ENCODE data around the gene HIVEP2.
A peak's percentile ranks its signal among the peaks of the same experiment; 100 is the strongest.

The HIVEP2 gene

GRCh38 chr6:142834853-142835252 lies 110.1 kb downstream of the HIVEP2 start:
- no peak overlapping the region for H3K4me2 ChIP-seq

GRCh38 chr6:142833798-142834197 lies 111.2 kb downstream of the HIVEP2 start:
- H3K9me3 ChIP-seq (replicated peaks in 1 of 11): no peaks in the 10 kb centered on the region
- H3K9ac ChIP-seq: no peak overlapping the region
- H3K27me3 ChIP-seq: no peaks in the 10 kb centered on the region
- TF ChIP-seq Cebpa-rat (IDR thresholded peaks at IDR 0.05): no peak
- H3K4me2 ChIP-seq: no peak overlapping the region
- H3K4me3 ChIP-seq: no peak overlapping the region
- peaks cover 0 to 11% (median 0%) of the 10 kb centered on the region in 10 experiments; a peak in 5 of 20 replicates for H3K4me1 ChIP-seq
- no peak overlapping the region for H3K27ac ChIP-seq
- H4K20me1 ChIP-seq: peaks cover 0 to 20% (median 0%) of the 10 kb centered on the region in 11 experiments; a peak in 6 of 22 replicates
- H3K36me3 ChIP-seq: peaks cover 9 to 66% (median 41%) of the 10 kb centered on the region in 11 experiments; a peak in 20 of 22 replicates

More at GRCh38 chr6:142834853-142835252, 110.1 kb downstream of the HIVEP2 start:
- H3K27ac ChIP-seq: no peak overlapping the region
- peaks cover 5 to 14% (median 6%) of the 10 kb centered on the region in 10 experiments; a peak in 19 of 20 replicates for H3K4me1 ChIP-seq
- no peak overlapping the region for H3K9ac ChIP-seq
- H3K27me3 ChIP-seq: no peaks in the 10 kb centered on the region
- no peaks in the 10 kb centered on the region for H3K9me3 ChIP-seq (replicated peaks in 1 of 11)
- peaks cover 0 to 22% (median 0%) of the 10 kb centered on the region in 11 experiments; a peak in 6 of 22 replicates for H4K20me1 ChIP-seq
- no peak overlapping the region for H3K4me3 ChIP-seq
- no peak for TF ChIP-seq Cebpa-rat (IDR thresholded peaks at IDR 0.05)
- peaks cover 9 to 57% (median 33%) of the 10 kb centered on the region in 11 experiments; a peak in 20 of 22 replicates for H3K36me3 ChIP-seq

GRCh38 chr6:142833054-142833453 lies 111.9 kb downstream of the HIVEP2 start:
- no peak overlapping the region for H3K27ac ChIP-seq
- H3K4me2 ChIP-seq: no peak overlapping the region

GRCh38 chr6:142830807-142831206 lies 114.2 kb downstream of the HIVEP2 start:
- Histone ChIP-seq H3K27ac (no peak overlapping the region), H3K27me3 (no peaks in the 10 kb centered on the region), H4K20me1 (peaks cover 0 to 6% (median 0%) of the 10 kb centered on the region in 11 experiments; a peak in 1 of 22 replicates), H3K4me3 (no peak overlapping the region), H3K4me1 (peaks cover 0 to 24% (median 0%) of the 10 kb centered on the region in 10 experiments; a peak in 7 of 20 replicates), H3K36me3 (peaks cover 9 to 82% (median 40%) of the 10 kb centered on the region in 11 experiments; a peak in 20 of 22 replicates), H3K9me3 (replicated peaks in 1 of 11) (no peaks in the 10 kb centered on the region), H3K9ac (no peak overlapping the region), H3K4me2 (0 out of 22 replicates have a peak overlapping the region, but pooled peaks of 2 of the 11 experiments have one; percentile 14 to 46)
- no peak for TF ChIP-seq Cebpa-rat (IDR thresholded peaks at IDR 0.05)

More at GRCh38 chr6:142833054-142833453, 111.9 kb downstream of the HIVEP2 start:
- Histone ChIP-seq H3K27me3 (no peaks in the 10 kb centered on the region), H4K20me1 (peaks cover 0 to 13% (median 0%) of the 10 kb centered on the region in 11 experiments; a peak in 5 of 22 replicates), H3K4me3 (no peak overlapping the region), H3K4me1 (peaks cover 0 to 13% (median 0%) of the 10 kb centered on the region in 10 experiments; a peak in 5 of 20 replicates), H3K36me3 (peaks cover 9 to 71% (median 41%) of the 10 kb centered on the region in 11 experiments; a peak in 20 of 22 replicates), H3K9me3 (replicated peaks in 1 of 11) (no peaks in the 10 kb centered on the region), H3K9ac (no peak overlapping the region)
- no peak for TF ChIP-seq Cebpa-rat (IDR thresholded peaks at IDR 0.05)

- Histone ChIP-seq H3K27ac (no peak overlapping the region), H3K4me3 (no peak overlapping the region), H3K9me3 (replicated peaks in 1 of 11) (no peaks in the 10 kb centered on the region), H3K36me3 (peaks cover 9 to 76% (median 34%) of the 10 kb centered on the region in 11 experiments; a peak in 20 of 22 replicates), H4K20me1 (peaks cover 0 to 6% (median 0%) of the 10 kb centered on the region in 11 experiments; a peak in 1 of 22 replicates), H3K4me2 (peak overlapping the region in 2 of 11 experiments; percentile 14 to 46; a peak in 1 of 22 replicates), H3K9ac (no peak overlapping the region), H3K27me3 (no peaks in the 10 kb centered on the region), H3K4me1 (peaks cover 0 to 24% (median 0%) of the 10 kb centered on the region in 10 experiments; a peak in 7 of 20 replicates)
- no peak for TF ChIP-seq Cebpa-rat (IDR thresholded peaks at IDR 0.05)
These were observed 114.8 kb downstream of the HIVEP2 start for GRCh38 chr6:142830116-142830710.

- no peak for TF ChIP-seq Cebpa-rat (IDR thresholded peaks at IDR 0.05)
- Histone ChIP-seq H3K27ac (no peak overlapping the region), H3K4me1 (peaks cover 0 to 24% (median 0%) of the 10 kb centered on the region in 10 experiments; a peak in 7 of 20 replicates), H3K9me3 (replicated peaks in 1 of 11) (no peaks in the 10 kb centered on the region), H3K27me3 (no peaks in the 10 kb centered on the region), H3K9ac (no peak overlapping the region), H3K4me3 (no peak overlapping the region), H3K36me3 (peaks cover 4 to 74% (median 29%) of the 10 kb centered on the region in 11 experiments; a peak in 20 of 22 replicates), H3K4me2 (no peak overlapping the region), H4K20me1 (peaks cover 0 to 6% (median 0%) of the 10 kb centered on the region in 11 experiments; a peak in 1 of 22 replicates)
These were observed 115.4 kb downstream of the HIVEP2 start for GRCh38 chr6:142829556-142829955.

- Histone ChIP-seq H3K4me2 (peak overlapping the region in 2 of 11 experiments; percentile 16 to 54; a peak in 1 of 22 replicates), H3K4me3 (no peak overlapping the region), H3K27ac (no peak overlapping the region), H4K20me1 (peaks cover 0 to 6% (median 0%) of the 10 kb centered on the region in 11 experiments; a peak in 1 of 22 replicates), H3K36me3 (peaks cover 9 to 77% (median 36%) of the 10 kb centered on the region in 11 experiments; a peak in 20 of 22 replicates), H3K9ac (no peak overlapping the region), H3K27me3 (no peaks in the 10 kb centered on the region), H3K9me3 (replicated peaks in 1 of 11) (peaks cover 0 to 4% (median 3%) of the 10 kb centered on the region in 11 experiments; a peak in 3 of 22 replicates), H3K4me1 (peaks cover 4 to 28% (median 5%) of the 10 kb centered on the region in 10 experiments; a peak in 17 of 20 replicates)
- no peak for TF ChIP-seq Cebpa-rat (IDR thresholded peaks at IDR 0.05)
These were observed 117.0 kb downstream of the HIVEP2 start for GRCh38 chr6:142827991-142828390.

GRCh38 chr6:142827369-142827768 lies 117.6 kb downstream of the HIVEP2 start:
- Histone ChIP-seq H3K9me3 (replicated peaks in 1 of 11) (peaks cover 0 to 6% (median 4%) of the 10 kb centered on the region in 11 experiments; a peak in 3 of 22 replicates), H3K4me1 (peaks cover 4 to 34% (median 11%) of the 10 kb centered on the region in 10 experiments; a peak in 17 of 20 replicates), H3K27ac (no peak overlapping the region), H3K27me3 (no peaks in the 10 kb centered on the region), H3K4me2 (peak overlapping the region in 3 of 11 experiments; percentile 4 to 54 (median 16); a peak in 4 of 22 replicates), H3K9ac (no peak overlapping the region), H3K36me3 (peaks cover 9 to 74% (median 37%) of the 10 kb centered on the region in 11 experiments; a peak in 20 of 22 replicates), H4K20me1 (peaks cover 0 to 6% (median 0%) of the 10 kb centered on the region in 11 experiments; a peak in 1 of 22 replicates), H3K4me3 (no peak overlapping the region)
- TF ChIP-seq Cebpa-rat (IDR thresholded peaks at IDR 0.05): no peak

GRCh38 chr6:142825760-142826159 lies 119.2 kb downstream of the HIVEP2 start:
- Histone ChIP-seq H3K9ac (no peak overlapping the region), H3K9me3 (replicated peaks in 1 of 11) (peaks cover 0 to 6% (median 4%) of the 10 kb centered on the region in 11 experiments; a peak in 3 of 22 replicates), H3K4me2 (no peak overlapping the region), H3K27me3 (no peaks in the 10 kb centered on the region), H3K36me3 (peaks cover 2 to 58% (median 24%) of the 10 kb centered on the region in 11 experiments; a peak in 20 of 22 replicates), H3K4me1 (peaks cover 14 to 43% (median 26%) of the 10 kb centered on the region in 10 experiments), H3K4me3 (no peak overlapping the region), H4K20me1 (peaks cover 0 to 16% (median 0%) of the 10 kb centered on the region in 11 experiments; a peak in 4 of 22 replicates), H3K27ac (no peak overlapping the region)
- no peak for TF ChIP-seq Cebpa-rat (IDR thresholded peaks at IDR 0.05)

All from BLaER1 treated with 17β-estradiol and CSF1 and Interleukin-3, amounts not matched to agents 10 nM and 100 nM (cell line).